Suprapubic skin (tissue), 4 donors: ENCODE data around the gene ANKMY1. TPM values are rescaled to one million over a fixed set of nuclear protein-coding genes. Genes with fewer than 3 reads are reported as not detected.
"Not testable (repeated sequence)": the region's sequence is repeated elsewhere in the genome, so short reads cannot be mapped to it uniquely, and the experiment has no call there.

ENCODE experiments used
- DNase-seq, 2 donors: peaks; one replicate each; pipeline ENCODE4 v3.0.0-alpha.2; 2019; ENCODE audit warnings: low spot score in 2 of 2
- H3K27ac ChIP-seq: fragments of 200-600 bp; sonication (generic); one replicate; pipeline ENCODE4 v1.5.1; 2019
- H3K27me3 ChIP-seq: fragments of 200-600 bp; sonication (generic); one replicate; pipeline ENCODE4 v1.5.1; 2019
- H3K36me3 ChIP-seq: fragments of 200-600 bp; sonication (generic); one replicate; pipeline ENCODE4 v1.5.1; 2019
- H3K4me1 ChIP-seq: fragments of 200-600 bp; sonication (generic); one replicate; pipeline ENCODE4 v1.5.1; 2019
- H3K4me3 ChIP-seq: fragments of 200-600 bp; sonication (generic); one replicate; pipeline ENCODE4 v1.5.1; 2019; ENCODE audit warnings: mild to moderate bottlenecking
- H3K9me3 ChIP-seq: fragments of 200-600 bp; sonication (generic); one replicate; pipeline ENCODE4 v1.5.1; 2019
- CTCF ChIP-seq, 2 donors: fragments of 200-600 bp in 1 of 2; fragments of 450-650 bp in 1 of 2; sonication (generic) in 1 of 2; IDR thresholded peaks; one replicate each; pipeline ENCODE4 v1.5.1; 2016 to 2019; ENCODE audit warnings: antibody characterized with exemption in 2 of 2, mild to moderate bottlenecking in 1 of 2, moderate library complexity in 1 of 2
- EP300 ChIP-seq: sonication (generic); formaldehyde crosslinking; IDR thresholded peaks from one replicate; pipeline ENCODE4 v1.6.1; 2017; ENCODE audit warnings: antibody characterized with exemption
- POLR2A ChIP-seq, 2 donors: fragments of 450-650 bp; IDR thresholded peaks; one replicate each; pipeline ENCODE4 v1.6.1; 2017; ENCODE audit warnings: antibody characterized with exemption in 2 of 2, mild to moderate bottlenecking in 2 of 2, moderate library complexity in 2 of 2
- POLR2AphosphoS5 ChIP-seq, 3 donors: sonication (generic); formaldehyde crosslinking; IDR thresholded peaks; one replicate each; pipeline ENCODE4 v1.6.1; 2017; ENCODE audit warnings: antibody characterized with exemption in 3 of 3
- WGBS: methylation state at CpG from one replicate; pipeline ENCODE4 v1.1.5; 2018; 5-methylcytosine and 5-hydroxymethylcytosine counted together
- total RNA-seq, 4 donors: library from RNA; depleted of rRNA; stranded (reverse); fragments of >200 nt; gene quantifications; one replicate each; pipeline ENCODE4 v1.1.0, GENCODE V29; 2016

ANKMY1 gene
- total RNA-seq, 4 donors from 2014 or later: 12.2 to 52.1 (median 23.0) TPM

- TF ChIP-seq POLR2AphosphoS5 (IDR thresholded peaks at IDR 0.05) (no peak), CTCF (IDR thresholded peaks at IDR 0.05) (no peak), EP300 (no peak), POLR2A (IDR thresholded peaks at IDR 0.05) (no peak)
- Histone ChIP-seq H3K36me3 (peaks cover 39% of the 10 kb centered on the region), H3K27me3 (no peaks in the 10 kb centered on the region), H3K27ac (no peak overlapping the region), H3K4me1 (peaks cover 14% of the 10 kb centered on the region), H3K9me3 (no peaks in the 10 kb centered on the region), H3K4me3 (no peak overlapping the region)
- DNase-seq: peak; percentile 49 to 74
- WGBS: 97% methylated on average over 19 of the region's 32 CpGs
Observed at GRCh38 chr2:240523451-240524281, 34.1 kb downstream of the ANKMY1 start.

- DNase-seq: peak in 1 of 2 donors; percentile 27
- WGBS: 100% methylated on average over 11 of the region's 12 CpGs
- Histone ChIP-seq H3K27ac (no peak overlapping the region), H3K36me3 (peaks cover 34% of the 10 kb centered on the region), H3K4me1 (peaks cover 14% of the 10 kb centered on the region), H3K27me3 (no peaks in the 10 kb centered on the region), H3K4me3 (no peak overlapping the region), H3K9me3 (no peaks in the 10 kb centered on the region)
- TF ChIP-seq CTCF (IDR thresholded peaks at IDR 0.05) (no peak), POLR2AphosphoS5 (IDR thresholded peaks at IDR 0.05) (no peak), EP300 (no peak), POLR2A (IDR thresholded peaks at IDR 0.05) (no peak)
Observed at GRCh38 chr2:240522406-240522805, 35.4 kb downstream of the ANKMY1 start.

- H3K4me3 ChIP-seq, H3K27ac ChIP-seq, H3K27me3 ChIP-seq, H3K9me3 ChIP-seq: not testable (repeated sequence)
- peak in 1 of 2 donors; percentile 55 for DNase-seq
- peaks cover 14% of the 10 kb centered on the region for H3K4me1 ChIP-seq
- H3K36me3 ChIP-seq: peaks cover 34% of the 10 kb centered on the region
- over 99% methylated on average over 5 of the region's 5 CpGs for WGBS
Observed at GRCh38 chr2:240521885-240522284, 35.9 kb downstream of the ANKMY1 start.

GRCh38 chr2:240520974-240521350 is 36.8 kb downstream of the ANKMY1 start:
- Histone ChIP-seq H3K27me3 (no peaks in the 10 kb centered on the region), H3K4me1 (peaks cover 14% of the 10 kb centered on the region), H3K36me3 (peaks cover 30% of the 10 kb centered on the region), H3K4me3 (no peak overlapping the region), H3K9me3 (no peaks in the 10 kb centered on the region), H3K27ac (no peak overlapping the region)
- WGBS: 85% methylated on average over 12 of the region's 12 CpGs
- DNase-seq: peak in 1 of 2 donors; percentile 48
- no peak for TF ChIP-seq POLR2A (IDR thresholded peaks at IDR 0.05)
- TF ChIP-seq CTCF (IDR thresholded peaks at IDR 0.05): no peak
- TF ChIP-seq EP300: no peak
- no peak for TF ChIP-seq POLR2AphosphoS5 (IDR thresholded peaks at IDR 0.05)

DNA sequence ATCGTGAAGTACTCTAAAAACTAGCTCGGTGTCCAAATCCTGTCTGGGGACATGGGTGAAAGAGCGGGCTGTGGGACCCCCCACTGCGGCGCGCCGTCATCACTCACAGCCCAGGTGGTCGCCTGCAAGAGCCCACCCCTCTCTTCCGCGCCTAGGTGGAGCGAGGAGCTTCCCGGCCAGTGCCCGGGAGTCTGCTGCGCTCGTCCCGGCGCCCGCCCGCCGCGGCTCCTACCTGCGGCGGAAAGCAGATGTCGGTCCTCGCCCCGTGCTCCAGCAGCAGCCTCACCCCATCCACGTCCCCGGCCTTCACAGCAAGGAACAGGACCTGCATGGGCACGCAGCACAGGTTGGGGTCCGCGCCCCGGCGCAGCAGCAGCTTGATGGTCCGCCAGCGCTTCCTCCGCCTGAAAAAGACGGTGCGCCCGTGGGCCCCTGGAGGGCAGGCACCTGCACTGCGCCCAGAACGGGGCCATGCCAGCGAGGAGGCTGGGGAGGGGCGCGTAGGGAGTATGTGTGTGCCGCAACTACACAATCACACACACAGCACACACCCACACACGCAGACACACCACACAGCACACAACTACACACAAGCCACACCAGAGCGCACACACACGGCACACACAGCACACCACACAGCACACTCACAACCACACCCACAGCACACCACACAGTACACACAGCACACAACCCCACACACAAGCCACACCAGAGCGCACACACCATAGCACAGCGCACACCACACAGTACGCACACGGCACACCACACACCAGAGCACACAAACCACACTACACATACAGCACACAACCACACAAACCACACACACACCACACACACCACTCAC is 37.4 kb downstream of the ANKMY1 start:
- 36% methylated on average over 18 of the region's 52 CpGs for WGBS
- H3K27ac ChIP-seq: no peak overlapping the region
- no peaks in the 10 kb centered on the region for H3K9me3 ChIP-seq
- no peaks in the 10 kb centered on the region for H3K27me3 ChIP-seq
- peaks cover 14% of the 10 kb centered on the region for H3K4me1 ChIP-seq
- peak in 1 of 2 donors; percentile 54 for DNase-seq
- TF ChIP-seq POLR2A (IDR thresholded peaks at IDR 0.05) (no peak), POLR2AphosphoS5 (IDR thresholded peaks at IDR 0.05) (no peak), EP300 (no peak), CTCF (IDR thresholded peaks at IDR 0.05) (no peak)
- H3K36me3 ChIP-seq: peaks cover 24% of the 10 kb centered on the region
- peak overlapping the region; percentile 15 for H3K4me3 ChIP-seq
